Tongue (tissue), 1 donor: Measurements from ENCODE around the gene MMAA. TPM values are rescaled to one million over a fixed set of nuclear protein-coding genes. Genes with fewer than 3 reads are reported as not detected.

ENCODE experiments used
- total RNA-seq: library from RNA; depleted of rRNA; stranded (reverse); fragments of >200 nt; gene quantifications from one replicate; pipeline ENCODE4 v1.2.3, GENCODE V29; 2014

The MMAA gene
- total RNA-seq, 1 donor from 2014 or later = 7.4 TPM

Other genes with a start within 250 kb of the MMAA start
- gene SMAD1, start 137.5 kb upstream of the MMAA start, total RNA-seq = 80.7 TPM
- not detected for gene C4orf51, start 60.8 kb downstream of the MMAA start, total RNA-seq